Gastrocnemius medialis (tissue), 4 donors: ENCODE results near the gene IMPG1. TPM values are rescaled to one million over a fixed set of nuclear protein-coding genes. Genes with fewer than 3 reads are reported as not detected.

Experiments
- ATAC-seq, 2 donors: fragments of 150-250 bp; one replicate each; pipeline ENCODE4 v1.9.1; 2016
- DNase-seq, 2 donors: peaks; one replicate each; pipeline ENCODE4 v3.0.0-alpha.2; 2019
- H3K27ac ChIP-seq, 4 donors: fragments of 200-600 bp; sonication (generic); 1 replicate in 1 of 4; 2 replicates in 3 of 4; pipeline ENCODE4 v1.5.1; 2016 to 2018; ENCODE audit warnings: mild to moderate bottlenecking in 2 of 4, moderate library complexity in 1 of 4
- H3K27me3 ChIP-seq, 3 donors: fragments of 200-600 bp; sonication (generic) in 2 of 3; 1 replicate in 1 of 3; 2 replicates in 2 of 3; pipeline versions ENCODE4 v1.5.1 to v1.6.0; 2016 to 2019; ENCODE audit warnings: mild to moderate bottlenecking in 1 of 3, moderate library complexity in 1 of 3
- H3K36me3 ChIP-seq, 2 donors: fragments of 200-600 bp; sonication (generic) in 1 of 2; one replicate each; pipeline ENCODE4 v1.5.1; 2017 to 2018
- H3K4me1 ChIP-seq, 2 donors: fragments of 200-600 bp; sonication (generic) in 1 of 2; one replicate each; pipeline ENCODE4 v1.5.1; 2016 to 2017; ENCODE audit warnings: mild to moderate bottlenecking in 2 of 2
- H3K4me3 ChIP-seq, 4 donors: fragments of 200-600 bp; sonication (generic) in 3 of 4; 1 replicate in 1 of 4; 2 replicates in 3 of 4; pipeline ENCODE4 v1.5.1; 2016 to 2019; ENCODE audit warnings: mild to moderate bottlenecking in 2 of 4
- H3K9me3 ChIP-seq, 3 donors: fragments of 200-600 bp; sonication (generic) in 2 of 3; 1 replicate in 1 of 3; 2 replicates in 2 of 3; pipeline ENCODE4 v1.5.1; 2016 to 2019
- CTCF ChIP-seq, 5 experiments: fragments of 450-650 bp in 3 of 5; fragments of 200-600 bp in 2 of 5; sonication (generic) in 2 of 5; IDR thresholded peaks in 4 of 5; conservative IDR thresholded peaks in 1 of 5; 1 replicate in 4 of 5; 2 replicates in 1 of 5; pipeline ENCODE4 v1.5.1; 2016 to 2019; ENCODE audit warnings: antibody characterized with exemption in 5 of 5, mild to moderate bottlenecking in 3 of 5, moderate library complexity in 3 of 5
- POLR2A ChIP-seq, 2 donors: fragments of 450-650 bp; IDR thresholded peaks; one replicate each; pipeline ENCODE4 v1.6.1; 2017; ENCODE audit warnings: antibody characterized with exemption in 2 of 2, mild to moderate bottlenecking in 2 of 2, moderate library complexity in 2 of 2
- in situ Hi-C, 4 donors: fragments of 200-750 bp; cut with MboI; loops; one replicate each; pipeline versions ENCODE4 v1.15.0 to v1.8.0; 2017; ENCODE audit warnings: low sequenced_read_pairs in 4 of 4
- intact Hi-C: fragments of 100-400 bp; cut with DNase I; formaldehyde crosslinking; loops from one replicate; pipeline ENCODE4 v1.15.1; 2023; ENCODE audit warnings: low total_unique reads
- total RNA-seq, 4 donors: library from RNA; depleted of rRNA; stranded (reverse); fragments of >200 nt; gene quantifications; one replicate each; pipeline versions ENCODE4 v1.1.0 to v1.2.3, GENCODE V29; 2016

The IMPG1 gene
- total RNA-seq, 4 donors from 2014 or later = not detected

- TF ChIP-seq POLR2A (IDR thresholded peaks at IDR 0.05) (no peak), CTCF (IDR thresholded peaks at IDR 0.05 in 4 of 5, conservative IDR thresholded peaks at IDR 0.05 in 1 of 5) (no peak)
- H3K36me3 ChIP-seq = peaks cover 0 to 14% of the 10 kb centered on the region in 2 donors
- no peak for ATAC-seq
- DNase-seq = no peak
- H3K4me3 ChIP-seq = no peak overlapping the region
- no peak overlapping the region for H3K27ac ChIP-seq
- no peaks in the 10 kb centered on the region for H3K4me1 ChIP-seq
- H3K27me3 ChIP-seq = no peaks in the 10 kb centered on the region
- in situ Hi-C loops = no loop called here
- no peaks in the 10 kb centered on the region for H3K9me3 ChIP-seq
- intact Hi-C loops = no loop called here
These were observed 192.2 kb downstream of the IMPG1 start for GRCh38 chr6:75880305-75880704.

GRCh38 chr6:75876152-75876551, 196.3 kb downstream of the IMPG1 start:
- H3K4me1 ChIP-seq = no peaks in the 10 kb centered on the region
- H3K27ac ChIP-seq = no peak overlapping the region
- intact Hi-C loops = no loop called here
- DNase-seq (no peak), ATAC-seq (no peak)
- H3K27me3 ChIP-seq = no peaks in the 10 kb centered on the region
- no peaks in the 10 kb centered on the region for H3K9me3 ChIP-seq
- no peak for TF ChIP-seq CTCF (IDR thresholded peaks at IDR 0.05 in 4 of 5, conservative IDR thresholded peaks at IDR 0.05 in 1 of 5)
- TF ChIP-seq POLR2A (IDR thresholded peaks at IDR 0.05) = no peak
- H3K4me3 ChIP-seq = no peak overlapping the region
- in situ Hi-C loops = no loop called here
- H3K36me3 ChIP-seq = peaks cover 0 to 27% of the 10 kb centered on the region in 2 donors

GRCh38 chr6:75874224-75874623, 198.2 kb downstream of the IMPG1 start:
- intact Hi-C loops (no loop called here), in situ Hi-C loops (no loop called here)
- no peaks in the 10 kb centered on the region for H3K9me3 ChIP-seq
- ATAC-seq (no peak), DNase-seq (no peak)
- H3K4me3 ChIP-seq = no peak overlapping the region
- H3K27ac ChIP-seq = no peak overlapping the region
- TF ChIP-seq CTCF (IDR thresholded peaks at IDR 0.05 in 4 of 5, conservative IDR thresholded peaks at IDR 0.05 in 1 of 5) (no peak), POLR2A (IDR thresholded peaks at IDR 0.05) (no peak)
- no peaks in the 10 kb centered on the region for H3K27me3 ChIP-seq
- no peaks in the 10 kb centered on the region for H3K4me1 ChIP-seq
- H3K36me3 ChIP-seq = peaks cover 0 to 31% of the 10 kb centered on the region in 2 donors
